Measurements from ENCODE around the gene ETNPPL.
A peak's percentile ranks its signal among the peaks of the same experiment; 100 is the strongest.

The ETNPPL gene

GRCh38 chr4:108762559-108763225 is at the start of gene ETNPPL:
Gene ETNPPL, minus strand, starts transcription at chr4:108763053. Its CDS starts 155 bp downstream, at chr4:108762898.
- Mint-ChIP-seq H3K27me3 (peaks cover 62% of the 10 kb centered on the region), H3K4me1 (peaks cover 18% of the 10 kb centered on the region), H3K27ac (peak within 1 kb of the TSS in 1 of 2 donors; percentile 88), H3K9me3 (no peaks in the 10 kb centered on the region), H3K4me3 (peak within 1 kb of the TSS; percentile 73 to 94)
- ATAC-seq (peak; percentile 89), DNase-seq (peak; percentile 32 to 38)

GRCh38 chr4:108811486-108811885 is 48.6 kb upstream of the ETNPPL start:
- H3K9me3 Mint-ChIP-seq, result no peaks in the 10 kb centered on the region

DNA sequence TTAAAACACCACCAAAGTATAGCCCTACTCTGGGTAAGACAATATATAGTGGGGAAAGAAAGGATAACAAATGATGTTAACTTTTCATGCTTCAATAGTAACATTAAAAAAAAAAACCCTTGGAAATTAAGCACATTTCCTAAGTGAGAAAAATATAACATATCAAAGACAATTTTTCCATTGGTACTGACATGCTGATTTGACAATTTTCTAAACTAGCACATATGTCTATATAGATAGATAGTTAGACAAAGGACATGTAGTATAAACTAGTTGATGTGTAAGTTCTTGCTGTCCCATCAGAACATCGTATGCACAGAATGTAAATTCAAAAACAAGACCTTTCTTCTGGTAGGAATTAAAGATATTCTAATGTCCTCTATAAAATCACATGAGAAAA is 47.2 kb upstream of the ETNPPL start:
- no peak overlapping the region for H3K27ac Mint-ChIP-seq
- ATAC-seq, result no peak
- H3K9me3 Mint-ChIP-seq, result no peaks in the 10 kb centered on the region
- H3K4me1 Mint-ChIP-seq, result no peaks in the 10 kb centered on the region
- no peak for DNase-seq
- no peak overlapping the region for H3K4me3 Mint-ChIP-seq
- H3K27me3 Mint-ChIP-seq, result peaks cover 24% of the 10 kb centered on the region

More at GRCh38 chr4:108811486-108811885, 48.6 kb upstream of the ETNPPL start:
- Mint-ChIP-seq H3K4me3 (no peak overlapping the region), H3K27ac (no peak overlapping the region), H3K27me3 (peaks cover 33% of the 10 kb centered on the region), H3K4me1 (no peaks in the 10 kb centered on the region)
- DNase-seq, result no peak
- no peak for ATAC-seq

- no peaks in the 10 kb centered on the region for H3K4me1 Mint-ChIP-seq
- ATAC-seq (no peak), DNase-seq (no peak)
- H3K4me3 Mint-ChIP-seq, result no peak overlapping the region
- no peak overlapping the region for H3K27ac Mint-ChIP-seq
- H3K27me3 Mint-ChIP-seq, result peaks cover 11% of the 10 kb centered on the region
- no peaks in the 10 kb centered on the region for H3K9me3 Mint-ChIP-seq
Measured at GRCh38 chr4:108804648-108805273, 41.9 kb upstream of the ETNPPL start.

DNA sequence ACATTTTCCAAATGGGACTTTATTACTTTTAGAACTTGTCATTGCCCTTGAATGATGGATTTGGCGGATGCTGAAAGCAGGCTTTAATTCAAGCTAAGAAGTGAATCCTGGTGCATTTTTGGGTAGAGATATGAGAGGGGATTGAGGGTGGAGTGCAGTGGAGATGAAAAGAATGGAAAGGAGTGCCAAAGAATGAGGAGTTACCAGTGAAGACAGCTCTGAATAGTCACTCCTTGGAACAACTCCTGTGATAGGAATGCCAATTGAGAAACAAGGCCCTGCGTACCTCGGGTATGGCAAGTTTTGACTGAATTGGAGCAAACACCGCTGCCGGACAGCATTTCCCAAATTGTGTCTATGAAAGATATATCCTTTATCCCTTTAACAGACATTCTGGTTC is 36.5 kb upstream of the ETNPPL start:
- ATAC-seq (no peak), DNase-seq (no peak)
- Mint-ChIP-seq H3K27ac (no peak overlapping the region), H3K27me3 (no peaks in the 10 kb centered on the region), H3K4me3 (no peak overlapping the region), H3K4me1 (no peaks in the 10 kb centered on the region), H3K9me3 (no peaks in the 10 kb centered on the region)

- no peak for ATAC-seq
- no peak overlapping the region for H3K4me3 Mint-ChIP-seq
Measured at GRCh38 chr4:108796173-108796572, 33.3 kb upstream of the ETNPPL start.

GRCh38 chr4:108795733-108796132 is 32.9 kb upstream of the ETNPPL start:
- ATAC-seq (no peak), DNase-seq (no peak)
- no peaks in the 10 kb centered on the region for H3K9me3 Mint-ChIP-seq
- no peak overlapping the region for H3K4me3 Mint-ChIP-seq
- no peaks in the 10 kb centered on the region for H3K27me3 Mint-ChIP-seq
- no peaks in the 10 kb centered on the region for H3K4me1 Mint-ChIP-seq
- no peak overlapping the region for H3K27ac Mint-ChIP-seq

More at GRCh38 chr4:108796173-108796572, 33.3 kb upstream of the ETNPPL start:
- Mint-ChIP-seq H3K4me1 (no peaks in the 10 kb centered on the region), H3K27me3 (no peaks in the 10 kb centered on the region), H3K27ac (no peak overlapping the region), H3K9me3 (no peaks in the 10 kb centered on the region)
- no peak for DNase-seq

GRCh38 chr4:108794136-108794535 is 31.3 kb upstream of the ETNPPL start:
- no peak for ATAC-seq
- Mint-ChIP-seq H3K4me3 (no peak overlapping the region), H3K9me3 (no peaks in the 10 kb centered on the region), H3K27me3 (no peaks in the 10 kb centered on the region), H3K27ac (no peak overlapping the region), H3K4me1 (no peaks in the 10 kb centered on the region)
- no peak for DNase-seq

- Mint-ChIP-seq H3K27ac (no peak overlapping the region), H3K4me3 (no peak overlapping the region), H3K4me1 (no peaks in the 10 kb centered on the region), H3K27me3 (no peaks in the 10 kb centered on the region), H3K9me3 (no peaks in the 10 kb centered on the region)
- ATAC-seq (no peak), DNase-seq (no peak)
Measured at GRCh38 chr4:108793415-108793814, 30.6 kb upstream of the ETNPPL start.

DNA sequence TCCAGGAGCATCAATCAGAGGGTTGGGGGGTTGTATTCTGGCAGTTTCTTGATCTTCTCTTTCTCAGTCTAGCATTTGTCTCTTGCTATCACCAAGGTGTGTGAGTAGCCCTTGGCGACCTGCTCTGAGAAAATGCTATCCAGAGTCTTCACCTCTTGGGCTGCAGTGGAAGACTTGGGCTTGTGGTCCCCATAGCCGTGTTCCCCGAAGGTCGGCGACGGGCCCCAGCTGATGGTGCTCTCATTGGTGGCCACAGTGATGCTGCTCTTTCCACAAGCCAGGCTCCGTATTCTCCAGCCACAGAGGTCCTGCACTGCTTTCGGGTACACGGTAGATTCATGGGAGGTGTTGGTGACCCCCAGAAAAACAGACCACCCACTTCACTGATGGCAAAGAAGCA is 25.9 kb upstream of the ETNPPL start:
- no peaks in the 10 kb centered on the region for H3K4me1 Mint-ChIP-seq
- no peak for ATAC-seq

DNA sequence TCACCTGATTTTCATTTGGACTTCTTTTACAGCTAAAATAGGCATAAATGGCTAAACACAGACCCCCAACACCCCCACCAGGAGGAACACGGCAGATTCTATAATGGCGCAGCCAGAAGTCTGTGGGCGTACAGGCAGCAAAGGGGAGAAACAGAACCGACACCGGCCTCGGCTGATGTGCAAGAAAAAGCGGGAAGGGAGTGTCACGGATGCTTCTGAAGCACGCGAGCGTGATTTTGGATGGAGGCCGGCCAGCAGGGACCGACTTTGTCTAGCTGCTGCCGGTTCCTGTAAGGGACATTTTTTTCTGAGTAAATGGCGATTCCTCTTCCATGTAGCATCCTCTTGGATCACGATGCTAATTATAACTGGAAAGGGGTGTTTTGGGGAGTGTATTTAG is 24.9 kb upstream of the ETNPPL start:
- ATAC-seq (no peak), DNase-seq (no peak)
- Mint-ChIP-seq H3K4me1 (no peaks in the 10 kb centered on the region), H3K27ac (no peak overlapping the region), H3K27me3 (no peaks in the 10 kb centered on the region), H3K9me3 (no peaks in the 10 kb centered on the region), H3K4me3 (no peak overlapping the region)

More for the DNA sequence above, 25.9 kb upstream of the ETNPPL start:
- H3K4me3 Mint-ChIP-seq, result no peak overlapping the region
- no peak for DNase-seq
- H3K27ac Mint-ChIP-seq, result no peak overlapping the region
- no peaks in the 10 kb centered on the region for H3K27me3 Mint-ChIP-seq
- no peaks in the 10 kb centered on the region for H3K9me3 Mint-ChIP-seq

DNA sequence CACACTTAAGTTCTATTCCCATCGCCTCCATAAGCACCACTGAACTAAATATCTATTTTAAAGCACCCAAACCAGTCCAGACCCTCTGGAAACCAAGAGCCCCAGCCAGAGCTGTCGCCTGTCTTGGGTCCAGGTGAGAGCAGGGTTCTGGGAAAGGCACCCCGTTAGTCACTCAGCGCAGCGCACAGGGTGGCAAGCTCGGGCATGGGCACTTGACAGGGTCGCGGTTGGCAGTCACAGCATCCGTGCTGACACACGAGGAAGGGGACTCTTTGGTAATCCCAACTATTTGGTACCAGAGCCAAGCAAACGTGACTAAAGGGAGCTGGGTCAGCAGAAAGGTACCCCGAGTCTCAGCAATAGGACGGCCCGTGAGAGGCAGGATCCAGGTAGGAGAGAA is 24.3 kb upstream of the ETNPPL start:
- H3K4me3 Mint-ChIP-seq, result no peak overlapping the region
- no peaks in the 10 kb centered on the region for H3K4me1 Mint-ChIP-seq
- no peak overlapping the region for H3K27ac Mint-ChIP-seq
- no peak for ATAC-seq
- H3K9me3 Mint-ChIP-seq, result no peaks in the 10 kb centered on the region
- no peak for DNase-seq
- no peaks in the 10 kb centered on the region for H3K27me3 Mint-ChIP-seq

DNA sequence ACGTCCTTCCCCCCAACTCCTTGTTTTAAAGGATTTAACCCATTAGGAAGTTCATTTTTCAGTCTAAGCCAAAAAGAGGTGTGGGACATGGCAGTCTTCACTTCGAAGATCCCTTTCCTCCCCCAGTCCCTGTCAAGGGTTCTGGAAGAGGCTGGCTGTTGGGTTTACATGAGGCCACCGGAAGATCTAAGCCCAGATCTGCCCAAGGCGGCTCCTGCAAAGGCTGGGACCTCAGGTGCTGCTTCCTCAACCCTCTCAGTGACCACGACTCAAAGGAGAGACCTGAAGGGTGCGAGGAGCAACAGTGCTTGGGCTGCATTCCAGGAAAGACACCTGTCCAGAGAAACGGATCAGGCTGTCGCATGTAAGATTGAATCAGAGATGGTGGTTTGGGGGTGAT is 23.5 kb upstream of the ETNPPL start:
- H3K4me1 Mint-ChIP-seq, result no peaks in the 10 kb centered on the region
- no peak overlapping the region for H3K4me3 Mint-ChIP-seq
- H3K9me3 Mint-ChIP-seq, result no peaks in the 10 kb centered on the region
- no peaks in the 10 kb centered on the region for H3K27me3 Mint-ChIP-seq
- H3K27ac Mint-ChIP-seq, result no peak overlapping the region
- ATAC-seq (no peak), DNase-seq (no peak)

- DNase-seq (no peak), ATAC-seq (no peak)
- Mint-ChIP-seq H3K4me1 (no peaks in the 10 kb centered on the region), H3K4me3 (no peak overlapping the region), H3K27me3 (no peaks in the 10 kb centered on the region), H3K27ac (no peak overlapping the region), H3K9me3 (no peaks in the 10 kb centered on the region)
Measured at GRCh38 chr4:108783665-108784463, 21.0 kb upstream of the ETNPPL start.

DNA sequence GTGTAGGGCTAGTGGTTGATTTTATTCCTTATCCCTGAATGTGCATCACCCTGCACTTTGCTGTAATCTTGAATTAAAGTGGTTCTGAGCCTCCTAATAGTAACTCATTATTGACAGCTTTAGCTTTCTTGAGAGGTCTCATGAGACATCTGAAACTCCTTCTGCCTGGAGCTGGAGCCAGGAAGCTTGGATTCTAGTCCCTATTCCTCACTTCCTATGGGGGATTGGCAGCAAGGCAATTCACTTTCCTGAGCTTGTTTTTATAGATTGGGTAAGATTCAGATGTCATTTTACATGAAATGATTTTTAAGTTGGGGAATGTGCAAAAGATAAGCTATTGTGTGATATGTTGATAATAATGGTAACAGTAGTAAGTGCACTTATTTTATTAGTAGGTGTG is 17.1 kb upstream of the ETNPPL start:
- H3K27me3 Mint-ChIP-seq, result peaks cover 18% of the 10 kb centered on the region
- no peaks in the 10 kb centered on the region for H3K9me3 Mint-ChIP-seq
- DNase-seq, result no peak
- H3K4me3 Mint-ChIP-seq, result no peak overlapping the region
- ATAC-seq, result no peak
- no peak overlapping the region for H3K27ac Mint-ChIP-seq
- no peaks in the 10 kb centered on the region for H3K4me1 Mint-ChIP-seq

- H3K4me3 Mint-ChIP-seq, result no peak overlapping the region
- ATAC-seq (no peak), DNase-seq (no peak)
- H3K27ac Mint-ChIP-seq, result peak overlapping the region in 1 of 2 donors; percentile 28
- no peaks in the 10 kb centered on the region for H3K9me3 Mint-ChIP-seq
- no peaks in the 10 kb centered on the region for H3K4me1 Mint-ChIP-seq
- H3K27me3 Mint-ChIP-seq, result peaks cover 18% of the 10 kb centered on the region
Measured at GRCh38 chr4:108777388-108777787, 14.5 kb upstream of the ETNPPL start.

Measured in stimulated activated naive CD8-positive, alpha-beta T cell treated with anti-CD3 and anti-CD28 coated beads, Interleukin-15, amount 100 ng/mL, for 72 hours (primary cell).